ENCODE measurements around the gene UXS1. TPM values are rescaled to one million over a fixed set of nuclear protein-coding genes. Genes with fewer than 3 reads are reported as not detected.

The UXS1 gene
- total RNA-seq, 4 donors from 2014 or later, result 20.4 to 44.6 (median 32.1) TPM

GRCh38 chr2:106057206-106057605, 136.9 kb downstream of the UXS1 start:
- no peak overlapping the region for H3K27ac ChIP-seq
- TF ChIP-seq CTCF (IDR thresholded peaks at IDR 0.05) (no peak), POLR2A (IDR thresholded peaks at IDR 0.05) (no peak)

GRCh38 chr2:106054880-106055655, 139.0 kb downstream of the UXS1 start:
- Histone ChIP-seq H3K36me3 (no peaks in the 10 kb centered on the region), H3K4me1 (no peaks in the 10 kb centered on the region), H3K27ac (no peak overlapping the region), H3K27me3 (no peaks in the 10 kb centered on the region), H3K9me3 (no peaks in the 10 kb centered on the region), H3K4me3 (no peak overlapping the region)
- no peak for TF ChIP-seq CTCF (IDR thresholded peaks at IDR 0.05)
- no peak for TF ChIP-seq POLR2A (IDR thresholded peaks at IDR 0.05)
- DNase-seq, result no peak

More at GRCh38 chr2:106057206-106057605, 136.9 kb downstream of the UXS1 start:
- no peaks in the 10 kb centered on the region for H3K4me1 ChIP-seq
- H3K36me3 ChIP-seq, result no peaks in the 10 kb centered on the region
- H3K9me3 ChIP-seq, result no peaks in the 10 kb centered on the region
- DNase-seq, result no peak
- H3K4me3 ChIP-seq, result no peak overlapping the region
- H3K27me3 ChIP-seq, result no peaks in the 10 kb centered on the region

GRCh38 chr2:106054321-106054720, 139.8 kb downstream of the UXS1 start:
- no peak overlapping the region for H3K4me3 ChIP-seq
- no peaks in the 10 kb centered on the region for H3K27me3 ChIP-seq
- no peak for DNase-seq
- TF ChIP-seq CTCF (IDR thresholded peaks at IDR 0.05) (no peak), POLR2A (IDR thresholded peaks at IDR 0.05) (no peak)
- no peak overlapping the region for H3K27ac ChIP-seq
- no peaks in the 10 kb centered on the region for H3K36me3 ChIP-seq
- no peaks in the 10 kb centered on the region for H3K4me1 ChIP-seq
- no peaks in the 10 kb centered on the region for H3K9me3 ChIP-seq

GRCh38 chr2:106053581-106053980, 140.5 kb downstream of the UXS1 start:
- H3K9me3 ChIP-seq, result no peaks in the 10 kb centered on the region
- no peak for TF ChIP-seq POLR2A (IDR thresholded peaks at IDR 0.05)
- no peak for TF ChIP-seq CTCF (IDR thresholded peaks at IDR 0.05)
- no peaks in the 10 kb centered on the region for H3K27me3 ChIP-seq
- H3K4me1 ChIP-seq, result no peaks in the 10 kb centered on the region
- no peak overlapping the region for H3K4me3 ChIP-seq
- H3K36me3 ChIP-seq, result no peaks in the 10 kb centered on the region
- DNase-seq, result no peak
- H3K27ac ChIP-seq, result no peak overlapping the region

GRCh38 chr2:106053116-106053515, 141.0 kb downstream of the UXS1 start:
- no peak overlapping the region for H3K27ac ChIP-seq
- TF ChIP-seq CTCF (IDR thresholded peaks at IDR 0.05) (no peak), POLR2A (IDR thresholded peaks at IDR 0.05) (no peak)

More at GRCh38 chr2:106053116-106053515, 141.0 kb downstream of the UXS1 start:
- Histone ChIP-seq H3K4me1 (no peaks in the 10 kb centered on the region), H3K9me3 (no peaks in the 10 kb centered on the region), H3K4me3 (no peak overlapping the region), H3K36me3 (no peaks in the 10 kb centered on the region), H3K27me3 (no peaks in the 10 kb centered on the region)
- DNase-seq, result no peak
